ENCODE results near the gene NXN. TPM values are rescaled to one million over a fixed set of nuclear protein-coding genes. Genes with fewer than 3 reads are reported as not detected.
A peak's percentile ranks its signal among the peaks of the same experiment; 100 is the strongest.

Gene NXN
- total RNA-seq, 4 donors from 2014 or later: 2.1 to 14.0 (median 8.6) TPM

DNA sequence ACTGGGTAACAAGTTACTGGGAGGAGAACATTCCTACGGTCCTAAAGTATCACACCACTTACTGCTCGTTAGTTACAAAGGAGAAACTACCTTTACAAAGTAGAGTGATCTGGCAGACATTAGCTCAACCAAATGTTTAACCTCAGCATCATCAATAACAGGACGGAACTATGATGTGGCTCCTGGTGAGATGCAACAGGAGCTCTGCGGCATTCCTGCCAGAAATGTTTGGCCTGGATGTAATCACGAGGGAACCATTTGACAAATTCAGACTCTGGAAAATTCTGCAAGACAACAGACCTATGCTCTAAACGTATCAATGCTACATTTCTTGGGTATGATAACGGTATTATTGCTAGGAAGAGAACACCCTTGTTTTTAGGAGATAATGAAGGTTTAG lies 117.0 kb downstream of the NXN start:
- Histone ChIP-seq H3K9me3 (no peaks in the 10 kb centered on the region), H3K27me3 (no peaks in the 10 kb centered on the region), H3K4me1 (peaks cover 0 to 5% (median 0%) of the 10 kb centered on the region in 4 donors), H3K36me3 (no peaks in the 10 kb centered on the region), H3K4me3 (no peak overlapping the region), H3K27ac (peak overlapping the region in 1 of 4 donors; percentile 49)
- no peak for DNase-seq
- TF ChIP-seq POLR2A (IDR thresholded peaks at IDR 0.05): no peak
- TF ChIP-seq, protein P1, sequence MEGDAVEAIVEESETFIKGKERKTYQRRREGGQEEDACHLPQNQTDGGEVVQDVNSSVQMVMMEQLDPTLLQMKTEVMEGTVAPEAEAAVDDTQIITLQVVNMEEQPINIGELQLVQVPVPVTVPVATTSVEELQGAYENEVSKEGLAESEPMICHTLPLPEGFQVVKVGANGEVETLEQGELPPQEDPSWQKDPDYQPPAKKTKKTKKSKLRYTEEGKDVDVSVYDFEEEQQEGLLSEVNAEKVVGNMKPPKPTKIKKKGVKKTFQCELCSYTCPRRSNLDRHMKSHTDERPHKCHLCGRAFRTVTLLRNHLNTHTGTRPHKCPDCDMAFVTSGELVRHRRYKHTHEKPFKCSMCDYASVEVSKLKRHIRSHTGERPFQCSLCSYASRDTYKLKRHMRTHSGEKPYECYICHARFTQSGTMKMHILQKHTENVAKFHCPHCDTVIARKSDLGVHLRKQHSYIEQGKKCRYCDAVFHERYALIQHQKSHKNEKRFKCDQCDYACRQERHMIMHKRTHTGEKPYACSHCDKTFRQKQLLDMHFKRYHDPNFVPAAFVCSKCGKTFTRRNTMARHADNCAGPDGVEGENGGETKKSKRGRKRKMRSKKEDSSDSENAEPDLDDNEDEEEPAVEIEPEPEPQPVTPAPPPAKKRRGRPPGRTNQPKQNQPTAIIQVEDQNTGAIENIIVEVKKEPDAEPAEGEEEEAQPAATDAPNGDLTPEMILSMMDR (IDR thresholded peaks at IDR 0.05): no peak

- Histone ChIP-seq H3K27ac (peak overlapping the region in 3 of 4 donors; percentile 18 to 49 (median 25)), H3K9me3 (no peaks in the 10 kb centered on the region), H3K4me1 (peaks cover 0 to 5% (median 0%) of the 10 kb centered on the region in 4 donors), H3K36me3 (no peaks in the 10 kb centered on the region), H3K27me3 (no peaks in the 10 kb centered on the region), H3K4me3 (no peak overlapping the region)
- TF ChIP-seq POLR2A (IDR thresholded peaks at IDR 0.05): no peak
- TF ChIP-seq, protein P1 (IDR thresholded peaks at IDR 0.05): no peak
- DNase-seq: no peak
Measured at GRCh38 chr17:861364-861763, 118.2 kb downstream of the NXN start.

GRCh38 chr17:860805-861204 lies 118.8 kb downstream of the NXN start:
- Histone ChIP-seq H3K9me3 (no peaks in the 10 kb centered on the region), H3K27ac (peak overlapping the region in 2 of 4 donors; percentile 25 to 49), H3K4me1 (peaks cover 0 to 5% (median 0%) of the 10 kb centered on the region in 4 donors), H3K4me3 (no peak overlapping the region), H3K36me3 (no peaks in the 10 kb centered on the region), H3K27me3 (no peaks in the 10 kb centered on the region)
- no peak for DNase-seq
- TF ChIP-seq POLR2A (IDR thresholded peaks at IDR 0.05): no peak
- TF ChIP-seq, protein P1 (IDR thresholded peaks at IDR 0.05): no peak

- no peak for TF ChIP-seq POLR2A (IDR thresholded peaks at IDR 0.05)
- TF ChIP-seq, protein P1 (IDR thresholded peaks at IDR 0.05): no peak
- H3K4me3 ChIP-seq: no peak overlapping the region
- peaks cover 0 to 5% (median 0%) of the 10 kb centered on the region in 4 donors for H3K4me1 ChIP-seq
- no peaks in the 10 kb centered on the region for H3K36me3 ChIP-seq
- H3K9me3 ChIP-seq: no peaks in the 10 kb centered on the region
- no peaks in the 10 kb centered on the region for H3K27me3 ChIP-seq
- DNase-seq: no peak
- peak overlapping the region; percentile 46 to 83 (median 64) for H3K27ac ChIP-seq
Measured at GRCh38 chr17:859824-860195, 119.8 kb downstream of the NXN start.

- TF ChIP-seq, protein P1 (IDR thresholded peaks at IDR 0.05): no peak
- TF ChIP-seq POLR2A (IDR thresholded peaks at IDR 0.05): no peak
- DNase-seq: no peak
- no peaks in the 10 kb centered on the region for H3K36me3 ChIP-seq
Measured at GRCh38 chr17:859061-859823, 120.3 kb downstream of the NXN start.

More at GRCh38 chr17:859061-859823, 120.3 kb downstream of the NXN start:
- H3K9me3 ChIP-seq: no peaks in the 10 kb centered on the region
- H3K4me1 ChIP-seq: peaks cover 0 to 5% (median 0%) of the 10 kb centered on the region in 4 donors
- H3K27me3 ChIP-seq: no peaks in the 10 kb centered on the region
- H3K4me3 ChIP-seq: no peak overlapping the region
- peak overlapping the region; percentile 46 to 83 (median 64) for H3K27ac ChIP-seq

Data from Peyer's patch (tissue), 4 donors.